Naive thymus-derived CD8-positive, alpha-beta T cell (primary cell): ENCODE data around the gene SH3RF3. TPM values are rescaled to one million over a fixed set of nuclear protein-coding genes. Genes with fewer than 3 reads are reported as not detected.
A peak's percentile ranks its signal among the peaks of the same experiment; 100 is the strongest.

ENCODE experiments used
- ATAC-seq, 2 donors: fragments of 150-1000 bp; cut with Tn5 transposase in 1 of 2; sonication (Bioruptor Pico), chemical (Tn5 transposase) in 1 of 2; 1 replicate in 1 of 2; 2 replicates in 1 of 2; pipeline ENCODE4 v1.10.0; 2021; ENCODE audit warnings: mild to moderate bottlenecking in 2 of 2, moderate library complexity in 2 of 2
- POLR2A ChIA-PET: fragments of 350-600 bp; sonication (Branson Sonifier 250); formaldehyde crosslinking; loops from one replicate; lab custom pipeline; 2021; ENCODE audit warnings: antibody characterized with exemption; lab: Charles Lee
- DNase-seq, 10 donors: peaks; one replicate each; pipeline versions ENCODE4 v3.0.0 to v3.0.0-alpha.2; 2020 to 2022
- H3K27ac Mint-ChIP-seq, 10 donors: one replicate each; pipeline ENCODE4 v1.8.0; 2020 to 2022; ENCODE audit warnings: mild to moderate bottlenecking in 10 of 10, mixed read lengths in 10 of 10, moderate library complexity in 4 of 10, inconsistent platforms in 1 of 10
- H3K27me3 Mint-ChIP-seq, 5 donors: one replicate each; pipeline ENCODE4 v1.8.0; 2021 to 2022; ENCODE audit warnings: mixed read lengths in 5 of 5
- H3K36me3 Mint-ChIP-seq, 3 donors: one replicate each; pipeline ENCODE4 v1.8.0; 2020 to 2022; ENCODE audit warnings: mixed read lengths in 3 of 3, mild to moderate bottlenecking in 2 of 3, inconsistent platforms in 1 of 3
- H3K4me1 Mint-ChIP-seq, 4 donors: one replicate each; pipeline ENCODE4 v1.8.0; 2021 to 2022; ENCODE audit warnings: mixed read lengths in 4 of 4
- H3K4me3 Mint-ChIP-seq, 10 donors: one replicate each; pipeline ENCODE4 v1.8.0; 2020 to 2022; ENCODE audit warnings: mild to moderate bottlenecking in 10 of 10, mixed read lengths in 10 of 10, moderate library complexity in 6 of 10, inconsistent platforms in 1 of 10
- H3K9me3 Mint-ChIP-seq, 9 donors: one replicate each; pipeline ENCODE4 v1.8.0; 2020 to 2022; ENCODE audit warnings: mixed read lengths in 9 of 9, mild to moderate bottlenecking in 3 of 9, inconsistent platforms in 1 of 9, moderate library complexity in 1 of 9
- polyA plus RNA-seq, 3 donors: library from polyadenylated mRNA; unstranded; fragments of 300-500 nt; fragmentation: Illumina TruSeq; gene quantifications; one replicate each; pipeline ENCODE4 v1.2.3, GENCODE V29; 2021
- total RNA-seq, 8 experiments: library from RNA in 2 of 8; stranded (reverse) in 2 of 8; gene quantifications; one replicate each; pipeline ENCODE4 v1.2.3 and lab custom pipeline; 2021 to 2026

SH3RF3 gene
- total and polyA plus RNA-seq, 5 experiments from 2014 or later = 0.39 to 15.1 (median 4.4) TPM

- ATAC-seq (no peak), DNase-seq (no peak)
- Mint-ChIP-seq H3K27ac (peak overlapping the region in 1 of 10 donors; percentile 70), H3K4me3 (peak overlapping the region in 1 of 10 donors; percentile 24), H3K4me1 (peaks cover 22 to 64% (median 38%) of the 10 kb centered on the region in 4 donors), H3K36me3 (peaks cover 4 to 5% (median 5%) of the 10 kb centered on the region in 3 donors), H3K9me3 (peaks cover 0 to 4% (median 0%) of the 10 kb centered on the region in 9 donors), H3K27me3 (no peaks in the 10 kb centered on the region)
- POLR2A ChIA-PET = no interaction called here
These were observed 35.3 kb downstream of the SH3RF3 start for GRCh38 chr2:109164311-109164710.

DNA sequence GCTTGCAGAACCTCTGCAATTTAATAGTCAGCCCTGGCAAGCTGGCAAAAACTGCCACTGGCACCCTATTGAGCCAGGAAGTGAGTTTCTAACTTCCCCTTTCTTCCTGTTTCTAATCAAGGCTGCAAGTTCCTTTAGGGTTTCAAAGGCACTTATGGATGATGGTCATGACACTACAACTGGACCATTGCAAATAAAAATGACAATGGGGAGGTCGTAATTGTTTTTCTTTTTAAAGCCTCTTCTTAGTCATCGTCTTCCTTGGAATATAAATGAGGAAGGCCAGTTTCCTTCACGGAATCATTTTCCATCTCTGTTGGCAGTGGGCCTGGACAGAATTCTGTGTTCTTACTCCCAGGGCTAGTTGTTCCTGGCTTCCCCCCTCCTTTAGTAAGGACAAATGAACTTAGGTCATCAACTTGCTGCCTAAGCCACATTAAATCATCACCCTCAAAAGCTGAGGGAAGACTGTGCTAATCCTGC is 35.8 kb downstream of the SH3RF3 start:
- peaks cover 20 to 68% (median 38%) of the 10 kb centered on the region in 4 donors for H3K4me1 Mint-ChIP-seq
- peak overlapping the region in 1 of 10 donors; percentile 24 for H3K4me3 Mint-ChIP-seq
- no peaks in the 10 kb centered on the region for H3K27me3 Mint-ChIP-seq
- H3K27ac Mint-ChIP-seq = no peak overlapping the region
- peaks cover 0 to 4% (median 0%) of the 10 kb centered on the region in 9 donors for H3K9me3 Mint-ChIP-seq
- ATAC-seq (no peak), DNase-seq (no peak)
- POLR2A ChIA-PET = no interaction called here
- H3K36me3 Mint-ChIP-seq = peaks cover 4 to 5% (median 5%) of the 10 kb centered on the region in 3 donors

DNA sequence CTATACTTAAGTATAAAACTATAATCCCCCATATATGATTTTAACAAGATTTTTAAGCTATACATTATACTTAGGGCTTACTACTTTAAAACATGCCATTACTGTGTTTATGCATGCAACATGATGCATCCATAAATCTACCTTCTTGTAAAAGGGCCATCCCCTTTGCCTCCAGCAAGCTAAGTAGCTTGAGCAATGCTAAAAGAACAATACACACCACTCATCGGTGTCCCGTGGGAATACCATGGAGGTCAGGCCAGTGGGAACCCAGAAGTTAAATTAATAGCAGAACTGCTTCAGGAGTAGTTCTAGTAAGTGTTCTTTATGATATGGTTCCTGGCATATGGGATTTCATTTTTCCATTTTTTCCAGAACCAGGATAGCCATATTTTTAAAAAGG is 37.8 kb downstream of the SH3RF3 start:
- Mint-ChIP-seq H3K4me1 (peaks cover 14 to 57% (median 35%) of the 10 kb centered on the region in 4 donors), H3K4me3 (no peak overlapping the region), H3K36me3 (peaks cover 4 to 5% (median 5%) of the 10 kb centered on the region in 3 donors), H3K27me3 (no peaks in the 10 kb centered on the region), H3K27ac (peak overlapping the region in 1 of 10 donors; percentile 47), H3K9me3 (peaks cover 0 to 4% (median 0%) of the 10 kb centered on the region in 9 donors)
- POLR2A ChIA-PET = no interaction called here
- DNase-seq (no peak), ATAC-seq (no peak)

DNA sequence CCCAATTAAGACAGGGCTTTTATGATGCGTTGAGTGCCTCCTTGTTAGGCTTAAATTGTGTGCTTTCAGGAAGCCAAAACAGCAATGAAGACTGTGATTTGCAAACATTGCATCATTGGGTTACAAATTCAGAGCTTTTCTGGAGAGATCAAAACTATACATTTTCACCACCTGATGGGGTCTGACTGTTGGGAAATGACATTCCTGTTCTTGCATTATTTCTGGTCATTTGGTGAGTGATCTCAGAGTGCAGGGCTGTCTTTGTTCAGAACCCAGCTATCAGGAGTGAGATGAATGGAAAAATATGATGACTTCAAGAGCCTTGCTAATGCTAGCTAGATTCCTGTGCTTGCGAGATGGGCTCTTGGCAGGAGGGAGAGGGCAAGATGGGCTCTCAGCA is 39.1 kb downstream of the SH3RF3 start:
- Mint-ChIP-seq H3K4me3 (no peak overlapping the region), H3K9me3 (peaks cover 0 to 4% (median 0%) of the 10 kb centered on the region in 9 donors), H3K27ac (no peak overlapping the region), H3K4me1 (peaks cover 18 to 64% (median 38%) of the 10 kb centered on the region in 4 donors), H3K27me3 (no peaks in the 10 kb centered on the region), H3K36me3 (peaks cover 4 to 5% (median 5%) of the 10 kb centered on the region in 3 donors)
- ATAC-seq (no peak), DNase-seq (no peak)
- POLR2A ChIA-PET = no interaction called here

DNA sequence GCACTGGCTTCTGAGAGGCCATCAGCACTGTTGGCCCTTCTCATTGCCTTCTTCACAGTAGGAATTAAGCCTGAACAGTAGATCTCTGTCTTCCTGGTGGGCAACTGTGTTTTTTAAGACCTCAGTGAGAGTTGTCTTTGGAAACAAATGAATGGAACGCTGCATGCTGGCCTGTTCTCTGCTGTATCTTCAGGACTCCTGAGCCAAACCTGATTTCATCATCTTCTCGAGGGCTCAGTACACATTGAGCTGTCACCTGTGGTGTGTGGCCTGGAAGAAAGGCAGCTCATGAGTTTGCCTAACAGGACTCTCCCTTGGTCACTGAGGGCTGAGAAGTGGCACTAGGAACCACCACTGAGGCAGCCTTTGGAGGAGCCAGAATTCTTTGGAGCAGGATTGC is 39.7 kb downstream of the SH3RF3 start:
- peaks cover 0 to 4% (median 0%) of the 10 kb centered on the region in 9 donors for H3K9me3 Mint-ChIP-seq
- POLR2A ChIA-PET = no interaction called here
- no peak overlapping the region for H3K4me3 Mint-ChIP-seq
- no peak for DNase-seq
- H3K36me3 Mint-ChIP-seq = peaks cover 4 to 5% (median 5%) of the 10 kb centered on the region in 3 donors
- peaks cover 21 to 64% (median 41%) of the 10 kb centered on the region in 4 donors for H3K4me1 Mint-ChIP-seq
- H3K27ac Mint-ChIP-seq = peak overlapping the region in 2 of 10 donors; percentile 19 to 51
- ATAC-seq = no peak
- no peaks in the 10 kb centered on the region for H3K27me3 Mint-ChIP-seq

- POLR2A ChIA-PET = interaction anchor here (1.0 kb wide), 1 partner anchor 11 kb away, joined by 3 read pairs; no protein-coding TSS in a partner anchor
- H3K27me3 Mint-ChIP-seq = no peaks in the 10 kb centered on the region
- peaks cover 28 to 68% (median 48%) of the 10 kb centered on the region in 4 donors for H3K4me1 Mint-ChIP-seq
These were observed 41.6 kb downstream of the SH3RF3 start for GRCh38 chr2:109170645-109171044.

DNA sequence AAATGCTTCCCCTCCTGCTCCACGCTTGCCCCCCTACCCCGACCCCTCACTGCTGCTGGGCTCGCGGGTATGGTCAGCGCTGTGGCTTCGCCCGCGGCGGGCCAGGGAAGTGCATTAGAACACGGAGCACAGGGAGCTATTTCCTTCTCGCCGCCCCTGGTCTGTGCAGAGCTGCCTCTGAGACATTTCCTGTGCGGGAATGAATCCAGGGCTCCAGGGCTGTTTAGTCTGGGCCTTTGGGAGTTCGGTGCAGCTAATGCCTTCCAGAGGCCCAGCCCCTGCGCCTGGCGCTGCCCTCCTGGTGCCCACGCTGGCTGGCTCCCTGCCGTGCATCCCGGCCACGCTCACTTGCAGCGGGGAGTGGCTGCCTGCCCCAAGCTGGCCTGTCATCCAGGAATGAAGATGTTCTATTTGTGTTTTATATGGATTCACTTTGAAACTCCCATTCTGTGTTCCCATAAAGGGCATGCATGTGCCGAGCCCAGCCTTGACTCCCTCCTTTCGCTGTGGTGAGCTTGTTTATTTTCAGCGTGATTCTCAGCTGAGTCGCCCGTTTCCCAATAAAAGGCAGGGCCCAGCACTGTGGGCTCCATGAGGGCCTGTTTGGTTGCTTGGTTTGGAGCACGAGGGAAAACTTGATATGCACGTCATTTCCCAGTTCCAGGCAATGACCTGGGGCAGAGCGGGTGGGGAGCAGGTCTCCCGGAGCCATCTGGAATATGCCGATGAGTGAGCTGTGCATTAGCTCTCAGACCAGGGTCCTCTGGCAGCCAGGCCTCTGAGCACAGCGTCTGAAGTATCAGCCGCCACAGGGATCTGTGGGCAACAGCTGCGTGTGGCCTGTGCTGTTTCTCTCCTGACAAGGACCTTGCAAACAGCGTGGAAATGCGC is 42.7 kb downstream of the SH3RF3 start:
- POLR2A ChIA-PET = interaction anchor here (0.6 to 1.0 kb wide), 3 partner anchors 9 to 101 kb away, joined by 3 to 5 read pairs (median 3); no protein-coding TSS in a partner anchor
- H3K4me1 Mint-ChIP-seq = peaks cover 32 to 71% (median 49%) of the 10 kb centered on the region in 4 donors
- peaks cover 0 to 4% (median 0%) of the 10 kb centered on the region in 9 donors for H3K9me3 Mint-ChIP-seq
- no peaks in the 10 kb centered on the region for H3K27me3 Mint-ChIP-seq
- peaks cover 0 to 5% (median 4%) of the 10 kb centered on the region in 3 donors for H3K36me3 Mint-ChIP-seq
- no peak overlapping the region for H3K27ac Mint-ChIP-seq
- ATAC-seq = no peak
- no peak for DNase-seq
- no peak overlapping the region for H3K4me3 Mint-ChIP-seq

More at GRCh38 chr2:109170645-109171044, 41.6 kb downstream of the SH3RF3 start:
- DNase-seq = peak in 3 of 10 donors; percentile 2 to 17 (median 10)
- peaks cover 0 to 3% (median 0%) of the 10 kb centered on the region in 9 donors for H3K9me3 Mint-ChIP-seq
- H3K27ac Mint-ChIP-seq = no peak overlapping the region
- peaks cover 2 to 5% (median 4%) of the 10 kb centered on the region in 3 donors for H3K36me3 Mint-ChIP-seq
- no peak overlapping the region for H3K4me3 Mint-ChIP-seq
- peak in 1 of 2 donors; percentile 48 for ATAC-seq

DNA sequence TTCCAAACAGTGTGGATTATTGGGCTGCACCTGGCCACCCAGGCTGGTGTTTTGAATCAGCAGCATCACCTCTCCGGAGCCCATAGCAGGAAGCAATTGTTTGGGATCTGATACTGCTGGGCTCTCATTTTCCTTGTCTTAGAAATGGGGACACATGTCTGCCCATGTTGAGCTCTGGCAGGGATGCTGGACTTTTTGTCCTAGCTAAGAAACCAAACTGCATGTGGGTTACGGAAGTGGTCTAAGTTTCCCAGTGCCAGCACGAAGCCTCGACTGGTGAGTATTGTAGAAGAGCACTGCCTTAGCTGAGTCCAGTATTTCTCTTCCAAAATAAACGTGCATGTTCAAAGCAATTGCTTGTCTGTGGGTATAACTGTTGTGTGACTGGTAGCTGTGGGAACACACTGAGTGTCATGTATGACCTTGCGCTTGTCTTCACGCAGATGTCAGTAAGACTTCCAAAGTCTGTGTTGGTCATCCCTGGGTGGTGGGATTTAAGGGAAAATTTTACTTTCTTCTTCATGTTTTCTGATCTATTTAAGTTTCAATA is 43.6 kb downstream of the SH3RF3 start:
- DNase-seq = no peak
- Mint-ChIP-seq H3K4me1 (peaks cover 37 to 72% (median 50%) of the 10 kb centered on the region in 4 donors), H3K9me3 (peaks cover 0 to 4% (median 0%) of the 10 kb centered on the region in 9 donors), H3K27ac (peak overlapping the region in 3 of 10 donors; percentile 51 to 67 (median 66)), H3K36me3 (peaks cover 0 to 5% (median 4%) of the 10 kb centered on the region in 3 donors), H3K4me3 (no peak overlapping the region), H3K27me3 (no peaks in the 10 kb centered on the region)
- POLR2A ChIA-PET = interaction anchor here (1.0 kb wide), 1 partner anchor 8 kb away, joined by 3 read pairs; no protein-coding TSS in a partner anchor
- ATAC-seq = no peak

DNA sequence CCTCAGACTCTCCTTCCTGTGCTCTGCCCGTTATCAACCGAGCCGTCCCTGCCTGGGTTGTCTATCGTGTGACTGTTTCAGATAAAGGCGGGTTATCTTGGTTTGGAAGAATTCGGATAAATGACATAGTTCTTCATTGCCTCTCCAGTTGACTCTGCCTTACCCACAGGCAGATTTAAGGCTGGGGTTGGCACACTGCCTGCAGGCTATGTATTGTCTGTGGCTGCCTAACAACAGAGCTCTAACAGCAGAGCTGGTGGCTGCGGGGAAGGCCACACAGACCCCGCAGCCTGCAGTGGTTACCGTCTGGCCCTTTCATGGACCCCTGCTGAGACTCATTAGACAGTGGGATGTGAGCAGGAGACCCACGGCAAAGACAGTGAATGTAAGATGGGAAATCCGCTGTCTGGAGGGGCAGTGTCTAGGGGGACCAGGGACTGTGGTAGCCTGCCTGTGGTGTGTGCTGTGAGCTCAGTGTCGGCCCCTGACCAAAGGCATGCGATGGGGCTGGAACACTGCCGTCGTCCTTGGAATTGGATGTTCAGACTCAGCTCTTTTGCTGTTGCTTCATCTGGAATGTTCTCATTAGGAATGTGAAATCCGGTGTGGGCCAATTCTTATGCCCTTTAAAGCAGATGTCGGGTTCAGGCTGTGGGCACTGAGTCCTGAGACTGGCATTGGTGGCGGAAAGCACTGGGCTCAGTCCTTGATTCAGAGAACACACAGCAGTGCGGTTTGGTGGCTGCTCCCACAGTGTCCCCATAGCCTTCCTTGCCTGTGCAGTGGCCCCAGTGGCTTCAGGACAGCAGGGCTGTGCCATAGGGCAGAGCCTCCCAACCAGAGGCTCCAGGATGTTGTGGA is 44.5 kb downstream of the SH3RF3 start:
- POLR2A ChIA-PET = no interaction called here
- peak; percentile 13 to 53 for ATAC-seq
- Mint-ChIP-seq H3K4me1 (peaks cover 34 to 67% (median 45%) of the 10 kb centered on the region in 4 donors), H3K4me3 (peak overlapping the region in 8 of 10 donors; percentile 56 to 79 (median 66)), H3K27me3 (no peaks in the 10 kb centered on the region), H3K9me3 (peaks cover 0 to 6% (median 0%) of the 10 kb centered on the region in 9 donors), H3K36me3 (peaks cover 0 to 3% (median under 1%) of the 10 kb centered on the region in 3 donors), H3K27ac (peak overlapping the region; percentile 51 to 94 (median 78))
- peak in 2 of 10 donors; percentile 3 to 12 for DNase-seq

GRCh38 chr2:109174214-109174613 is 45.2 kb downstream of the SH3RF3 start:
- peaks cover 0 to 1% (median 0%) of the 10 kb centered on the region in 5 donors for H3K27me3 Mint-ChIP-seq
- H3K4me3 Mint-ChIP-seq = peak overlapping the region in 7 of 10 donors; percentile 52 to 66 (median 57)
- peak in 4 of 10 donors; percentile 12 to 45 (median 38) for DNase-seq
- H3K36me3 Mint-ChIP-seq = peaks cover 0 to 7% (median 1%) of the 10 kb centered on the region in 3 donors
- POLR2A ChIA-PET = no interaction called here
- H3K27ac Mint-ChIP-seq = peak overlapping the region in 9 of 10 donors; percentile 57 to 94 (median 70)
- ATAC-seq = peak; percentile 88 to 91
- peaks cover 0 to 12% (median 2%) of the 10 kb centered on the region in 9 donors for H3K9me3 Mint-ChIP-seq
- H3K4me1 Mint-ChIP-seq = peaks cover 31 to 66% (median 41%) of the 10 kb centered on the region in 4 donors

DNA sequence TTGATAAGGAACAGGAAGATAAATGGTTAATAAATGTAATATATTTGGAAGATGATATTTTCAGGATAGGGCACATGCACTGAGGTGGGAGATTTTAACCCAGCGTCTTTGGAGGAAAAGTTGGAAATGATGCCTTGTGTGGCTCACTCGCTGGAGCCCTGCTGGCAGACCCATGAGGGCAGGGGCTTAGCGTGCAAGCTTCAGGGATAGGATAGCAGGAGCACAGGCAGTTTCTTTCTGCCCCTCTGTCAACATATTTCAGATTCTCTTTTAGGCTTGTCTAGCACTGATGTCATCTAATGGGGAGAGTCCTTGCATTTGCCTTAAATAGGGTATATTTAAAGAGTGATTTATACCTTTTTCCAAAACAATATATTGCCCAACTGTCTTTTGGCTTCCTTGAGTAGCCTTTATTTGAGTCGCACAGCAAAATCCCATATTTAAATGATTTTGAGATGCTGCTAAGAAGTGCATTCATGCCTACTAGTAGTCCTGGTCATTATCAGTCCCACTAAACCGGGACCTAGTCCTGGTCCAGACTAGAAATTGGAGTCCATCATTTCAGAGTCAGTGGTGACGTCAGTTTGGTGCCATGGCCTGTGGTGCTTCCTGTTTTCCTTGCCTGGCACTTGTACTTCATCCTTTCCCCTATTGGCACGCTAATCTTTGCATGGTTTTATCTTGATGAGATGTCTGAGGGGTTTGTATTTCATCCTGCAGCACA is 45.8 kb downstream of the SH3RF3 start:
- Mint-ChIP-seq H3K4me3 (peak overlapping the region in 8 of 10 donors; percentile 6 to 66 (median 56)), H3K36me3 (peaks cover 0 to 13% (median 6%) of the 10 kb centered on the region in 3 donors), H3K27me3 (peaks cover 0 to 1% (median 0%) of the 10 kb centered on the region in 5 donors), H3K27ac (peak overlapping the region in 8 of 10 donors; percentile 0 to 94 (median 72)), H3K9me3 (peaks cover 0 to 18% (median 7%) of the 10 kb centered on the region in 9 donors), H3K4me1 (peaks cover 31 to 66% (median 42%) of the 10 kb centered on the region in 4 donors)
- POLR2A ChIA-PET = interaction anchor here (1.2 kb wide), 1 partner anchor 42 kb away, joined by 4 read pairs; no protein-coding TSS in a partner anchor
- no peak for ATAC-seq
- no peak for DNase-seq
